VCaP (cell line): ENCODE measurements around the gene ASIP.
A peak's percentile ranks its signal among the peaks of the same experiment; 100 is the strongest.

Experiments
- H3K27ac ChIP-seq: fragments of 450-650 bp; 2 replicates; pipeline ENCODE4 v1.5.1; 2017
- TF ChIP-seq, protein P1 (sequence below): fragments of 450-650 bp; conservative IDR thresholded peaks from 2 replicates; pipeline ENCODE4 v1.5.1; 2017; ENCODE audit warnings: mild to moderate bottlenecking, moderate library complexity

ASIP gene

DNA sequence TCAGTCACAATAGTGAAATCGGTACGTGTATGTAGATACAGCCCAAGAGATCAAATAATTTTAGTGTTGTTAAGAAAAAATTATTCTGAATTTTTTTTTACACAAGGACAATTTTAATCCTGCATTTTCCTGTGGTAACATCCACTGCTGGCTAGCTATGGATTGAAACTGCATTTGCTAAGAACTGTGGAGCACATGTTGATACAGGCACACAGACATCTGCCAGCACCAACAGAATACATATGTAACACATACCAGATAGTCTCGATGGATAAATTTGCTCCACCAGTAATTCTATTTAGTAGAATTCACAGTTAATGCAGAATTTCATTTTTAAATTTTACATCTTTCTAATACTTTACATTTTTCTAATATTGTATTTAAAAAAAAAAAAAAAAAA, 2.2 kb downstream of the ASIP start:
- TF ChIP-seq, protein P1, sequence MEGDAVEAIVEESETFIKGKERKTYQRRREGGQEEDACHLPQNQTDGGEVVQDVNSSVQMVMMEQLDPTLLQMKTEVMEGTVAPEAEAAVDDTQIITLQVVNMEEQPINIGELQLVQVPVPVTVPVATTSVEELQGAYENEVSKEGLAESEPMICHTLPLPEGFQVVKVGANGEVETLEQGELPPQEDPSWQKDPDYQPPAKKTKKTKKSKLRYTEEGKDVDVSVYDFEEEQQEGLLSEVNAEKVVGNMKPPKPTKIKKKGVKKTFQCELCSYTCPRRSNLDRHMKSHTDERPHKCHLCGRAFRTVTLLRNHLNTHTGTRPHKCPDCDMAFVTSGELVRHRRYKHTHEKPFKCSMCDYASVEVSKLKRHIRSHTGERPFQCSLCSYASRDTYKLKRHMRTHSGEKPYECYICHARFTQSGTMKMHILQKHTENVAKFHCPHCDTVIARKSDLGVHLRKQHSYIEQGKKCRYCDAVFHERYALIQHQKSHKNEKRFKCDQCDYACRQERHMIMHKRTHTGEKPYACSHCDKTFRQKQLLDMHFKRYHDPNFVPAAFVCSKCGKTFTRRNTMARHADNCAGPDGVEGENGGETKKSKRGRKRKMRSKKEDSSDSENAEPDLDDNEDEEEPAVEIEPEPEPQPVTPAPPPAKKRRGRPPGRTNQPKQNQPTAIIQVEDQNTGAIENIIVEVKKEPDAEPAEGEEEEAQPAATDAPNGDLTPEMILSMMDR, result no peak
- H3K27ac ChIP-seq, result no peak overlapping the region

DNA sequence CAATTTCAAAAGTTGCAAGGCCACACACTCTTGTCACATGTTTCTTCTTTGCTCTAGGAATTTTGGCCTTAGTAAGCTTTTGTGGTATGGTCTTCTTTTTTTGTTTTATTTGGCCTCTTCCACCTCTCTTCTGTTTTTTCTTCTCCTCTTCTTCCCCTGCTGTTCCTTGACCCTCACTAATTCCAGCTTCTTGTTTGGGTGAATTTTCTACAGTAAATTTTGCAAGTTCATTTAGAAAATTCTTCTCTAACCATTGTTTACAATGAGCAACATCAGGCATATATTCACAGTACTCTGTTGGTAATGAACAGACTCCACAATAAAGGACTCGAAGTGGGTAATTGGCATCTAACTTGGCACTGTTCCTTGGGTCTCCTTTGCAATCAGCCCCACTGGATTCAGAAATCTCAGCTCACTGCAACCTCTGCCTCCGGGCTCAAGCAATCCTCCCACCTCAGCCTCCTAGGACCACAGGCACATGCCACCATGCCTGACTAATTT, 5.0 kb downstream of the ASIP start:
- no peak overlapping the region for H3K27ac ChIP-seq
- TF ChIP-seq, protein P1, result no peak

DNA sequence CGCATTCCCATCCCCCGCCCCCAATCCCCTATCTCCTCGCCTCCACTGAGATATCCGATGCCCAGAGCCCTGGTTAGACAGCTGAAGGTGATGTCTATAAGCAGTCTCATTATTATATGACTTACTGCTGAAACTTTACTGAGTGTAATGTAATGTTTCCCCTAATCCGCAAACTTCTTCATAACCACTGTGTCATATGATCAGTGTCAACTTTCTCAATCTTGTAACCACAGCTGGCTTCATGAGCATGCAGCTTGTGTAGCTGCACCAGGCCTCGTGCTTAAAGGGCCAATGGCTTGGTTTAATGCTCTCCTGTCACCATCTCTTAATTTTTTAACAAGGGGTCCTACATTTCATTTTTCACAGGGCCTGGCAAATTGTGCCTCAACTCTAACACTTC, 8.1 kb downstream of the ASIP start:
- H3K27ac ChIP-seq, result no peak overlapping the region
- TF ChIP-seq, protein P1, result no peak

DNA sequence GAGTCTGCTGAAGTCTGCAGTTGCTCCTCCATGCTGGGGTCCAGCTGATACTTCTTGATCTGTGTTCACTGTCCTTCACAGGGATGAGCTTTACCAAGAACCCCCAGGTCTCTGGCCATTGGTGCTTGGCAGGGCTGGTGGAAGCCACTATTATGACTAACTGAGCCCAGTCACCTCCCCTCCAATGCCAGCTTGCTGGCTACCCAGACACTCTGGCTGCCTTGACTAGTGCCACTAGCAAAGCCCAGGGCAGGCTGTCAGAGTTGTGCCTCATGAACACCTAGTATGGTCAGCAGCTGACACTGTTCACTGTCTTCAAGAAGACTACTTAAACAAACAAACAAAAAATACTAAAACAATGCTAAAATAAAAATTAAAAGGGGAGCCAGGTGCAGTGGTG, 8.8 kb downstream of the ASIP start:
- no peak overlapping the region for H3K27ac ChIP-seq
- TF ChIP-seq, protein P1, result no peak

DNA sequence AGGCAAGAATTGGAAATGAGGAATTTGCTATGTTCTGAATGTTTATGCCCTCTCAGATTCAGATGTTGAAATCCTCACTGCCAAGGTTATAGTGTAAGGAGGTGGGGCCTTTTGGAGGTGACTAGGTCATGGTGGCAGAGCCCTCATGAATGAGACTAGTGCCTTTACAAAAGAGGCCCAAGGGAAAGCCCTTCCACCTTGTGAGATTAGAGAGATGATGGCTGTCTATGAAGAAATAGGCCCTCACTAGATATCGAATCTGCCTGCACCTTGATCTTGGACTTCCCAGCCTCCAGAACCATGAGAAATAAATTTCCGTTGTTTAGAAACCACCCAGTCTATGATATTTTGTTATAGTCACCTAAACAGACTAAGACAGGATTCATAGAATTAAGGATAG, 10.4 kb downstream of the ASIP start:
- TF ChIP-seq, protein P1, result no peak
- H3K27ac ChIP-seq, result no peak overlapping the region

DNA sequence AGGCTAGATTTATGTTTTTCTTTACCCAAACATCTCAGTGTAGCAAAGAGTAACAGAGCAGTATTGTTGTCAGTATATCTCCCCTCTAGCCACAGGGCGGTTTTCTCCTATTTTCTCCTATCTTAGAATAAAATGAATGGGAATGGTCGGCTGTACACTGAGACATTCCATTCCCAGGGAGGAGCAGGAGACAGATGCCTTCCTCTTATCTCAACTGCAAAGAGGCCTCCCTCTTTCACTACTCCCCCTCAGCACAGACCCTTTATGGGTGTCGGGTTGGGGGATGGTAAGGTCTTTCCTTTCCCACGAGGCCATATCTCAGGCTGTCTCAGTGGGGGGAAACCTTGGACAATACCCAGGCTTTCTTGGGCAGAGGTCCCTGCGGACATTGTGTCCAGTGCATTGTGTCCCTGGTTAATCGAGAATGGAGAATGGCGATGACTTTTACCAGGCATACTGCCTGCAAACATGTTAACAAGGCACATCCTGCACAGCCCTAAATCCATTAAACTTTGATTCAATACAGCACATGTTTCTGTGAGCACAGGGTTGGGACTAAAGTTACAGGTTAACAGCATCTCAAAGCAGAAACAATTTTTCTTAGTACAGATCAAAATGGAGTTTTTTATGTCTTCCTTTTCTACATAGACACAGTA, 11.3 kb downstream of the ASIP start:
- H3K27ac ChIP-seq, result peak overlapping the region; percentile 36; the same call in 1 of the 2 replicates

DNA sequence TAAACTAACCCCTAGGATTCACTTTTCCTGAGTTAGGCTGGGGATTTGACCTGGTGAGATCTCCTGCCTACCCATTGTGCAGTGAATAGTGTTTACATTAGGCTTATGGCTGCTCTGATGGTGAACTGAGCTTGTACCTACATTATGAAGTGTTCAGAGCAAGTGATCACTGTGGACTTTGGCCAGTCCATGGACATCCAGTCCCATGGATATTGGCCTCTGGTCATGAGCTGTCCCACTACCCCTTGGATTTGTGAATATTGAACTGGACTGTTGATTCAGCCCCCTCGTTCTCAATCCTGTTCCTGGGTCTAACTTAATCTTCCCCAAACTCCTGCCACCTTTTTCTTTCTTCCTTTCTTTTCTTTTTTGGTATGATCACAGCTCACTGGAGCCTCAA, 13.8 kb downstream of the ASIP start:
- TF ChIP-seq, protein P1, result no peak
- H3K27ac ChIP-seq, result no peak overlapping the region

DNA sequence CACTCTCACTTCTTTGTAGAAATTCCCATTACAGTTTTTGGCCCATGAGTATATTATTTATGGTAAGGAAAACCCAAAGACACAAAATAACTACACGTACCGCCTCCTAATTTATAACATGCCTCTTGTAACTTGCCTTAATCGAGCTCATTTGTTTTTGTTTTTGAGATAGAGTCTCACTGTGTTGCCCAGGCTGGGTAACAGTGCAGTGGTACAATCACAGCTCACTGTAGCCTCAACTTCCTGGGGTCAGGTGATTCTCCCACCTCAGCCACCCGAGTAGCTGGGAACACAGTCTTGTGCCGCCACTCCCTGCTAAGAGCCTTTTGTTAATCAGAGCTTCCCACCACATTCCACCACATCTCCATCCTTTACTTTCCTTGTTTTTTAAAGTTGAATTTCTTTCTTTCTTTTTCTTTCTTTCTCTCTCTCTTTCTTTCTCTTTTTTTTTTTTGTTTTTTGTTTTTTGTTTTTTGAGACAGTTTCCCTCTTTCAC, 15.5 kb downstream of the ASIP start:
- TF ChIP-seq, protein P1, result no peak
- H3K27ac ChIP-seq, result no peak overlapping the region
